ENCODE results near the gene ARHGEF26. TPM values are rescaled to one million over a fixed set of nuclear protein-coding genes. Genes with fewer than 3 reads are reported as not detected.
"Not testable (repeated sequence)": the region's sequence is repeated elsewhere in the genome, so short reads cannot be mapped to it uniquely, and the experiment has no call there.

Gene ARHGEF26
- total and polyA plus RNA-seq, 4 donors = 12.3 to 45.5 (median 28.5) TPM

DNA sequence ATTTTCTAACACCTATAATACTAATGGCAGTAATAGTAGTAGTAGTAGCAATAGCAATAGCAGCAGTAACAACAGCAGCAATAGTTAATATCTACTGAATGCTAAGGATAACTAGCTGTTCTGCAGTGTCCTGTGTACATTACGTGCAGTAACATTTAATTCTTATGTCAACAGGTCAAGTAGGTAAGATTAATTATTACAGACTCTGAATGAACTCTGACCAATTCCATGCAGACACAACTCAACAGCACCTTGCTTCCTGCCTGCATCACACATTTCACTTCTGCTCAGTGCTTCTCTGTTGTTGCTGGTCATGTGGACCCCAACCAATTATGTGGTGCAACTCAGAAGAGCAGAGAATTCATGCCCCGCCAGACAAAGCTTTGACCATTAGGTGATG lies 39.9 kb upstream of the ARHGEF26 start:
- Histone ChIP-seq H3K9me3 (ENCODE audit: control insufficient read depth in 4 of 4, insufficient read depth in 3 of 4, low read length in 3 of 4) (peaks cover 0 to 3% (median 0%) of the 10 kb centered on the region in 4 donors), H3K36me3 (ENCODE audit: control insufficient read depth in 4 of 4, insufficient read depth in 4 of 4, low read length in 4 of 4) (no peaks in the 10 kb centered on the region), H3K4me3 (no peak overlapping the region), H3K27me3 (ENCODE audit: control insufficient read depth in 3 of 3, insufficient read depth in 3 of 3, low read length in 2 of 3) (no peaks in the 10 kb centered on the region), H3K27ac (ENCODE audit: low read depth in 1 of 2, low read length in 1 of 2) (no peak overlapping the region), H3K9ac (ENCODE audit: insufficient read depth in 1 of 2, low read length in 2 of 2) (no peak overlapping the region), H3K4me1 (ENCODE audit: control insufficient read depth in 5 of 5, insufficient read depth in 5 of 5, low read length in 5 of 5) (peaks cover 0 to 1% (median 0%) of the 10 kb centered on the region in 5 donors)
- 61 to 85% methylated on average over 2 of the region's 2 CpGs for WGBS, 2 donors
- DNase-seq (no peak), ATAC-seq (ENCODE audit: insufficient read depth, low FRiP score) (no peak)
- no peak for TF ChIP-seq CTCF (IDR thresholded peaks at IDR 0.05; ENCODE audit: control extremely low read depth, extremely low read depth)

DNA sequence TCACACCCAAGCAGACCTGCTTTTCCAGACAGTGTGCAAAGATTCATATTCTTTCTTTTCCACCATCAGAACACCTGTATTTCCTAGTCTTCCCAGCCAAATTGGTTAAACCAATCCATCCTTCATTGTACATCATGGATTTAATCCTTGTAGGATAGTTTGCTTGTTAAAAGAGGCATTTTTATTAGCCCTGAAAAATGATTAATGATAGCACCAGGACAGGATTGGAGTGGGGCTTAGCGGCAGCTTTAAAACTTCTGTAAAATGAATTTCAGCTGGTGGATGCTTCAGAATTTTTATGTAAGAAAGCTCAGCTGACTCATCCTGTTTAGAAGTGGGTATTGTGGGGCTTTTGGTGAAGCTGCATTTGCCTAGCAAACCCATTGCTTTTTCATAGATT lies 36.1 kb upstream of the ARHGEF26 start:
- Histone ChIP-seq H3K4me3 (no peak overlapping the region), H3K36me3 (ENCODE audit: control insufficient read depth in 4 of 4, insufficient read depth in 4 of 4, low read length in 4 of 4) (no peaks in the 10 kb centered on the region), H3K4me1 (ENCODE audit: control insufficient read depth in 5 of 5, insufficient read depth in 5 of 5, low read length in 5 of 5) (peaks cover 0 to 5% (median 0%) of the 10 kb centered on the region in 5 donors), H3K9ac (ENCODE audit: insufficient read depth in 1 of 2, low read length in 2 of 2) (no peak overlapping the region), H3K9me3 (ENCODE audit: control insufficient read depth in 4 of 4, insufficient read depth in 3 of 4, low read length in 3 of 4) (peaks cover 0 to 3% (median 0%) of the 10 kb centered on the region in 4 donors), H3K27ac (ENCODE audit: low read depth in 1 of 2, low read length in 1 of 2) (no peak overlapping the region), H3K27me3 (ENCODE audit: control insufficient read depth in 3 of 3, insufficient read depth in 3 of 3, low read length in 2 of 3) (no peaks in the 10 kb centered on the region)
- TF ChIP-seq CTCF (IDR thresholded peaks at IDR 0.05; ENCODE audit: control extremely low read depth, extremely low read depth) = no peak
- ATAC-seq (ENCODE audit: insufficient read depth, low FRiP score) = no peak
- 90 to 98% methylated on average over 1 of the region's 1 CpG for WGBS, 2 donors
- no peak for DNase-seq

DNA sequence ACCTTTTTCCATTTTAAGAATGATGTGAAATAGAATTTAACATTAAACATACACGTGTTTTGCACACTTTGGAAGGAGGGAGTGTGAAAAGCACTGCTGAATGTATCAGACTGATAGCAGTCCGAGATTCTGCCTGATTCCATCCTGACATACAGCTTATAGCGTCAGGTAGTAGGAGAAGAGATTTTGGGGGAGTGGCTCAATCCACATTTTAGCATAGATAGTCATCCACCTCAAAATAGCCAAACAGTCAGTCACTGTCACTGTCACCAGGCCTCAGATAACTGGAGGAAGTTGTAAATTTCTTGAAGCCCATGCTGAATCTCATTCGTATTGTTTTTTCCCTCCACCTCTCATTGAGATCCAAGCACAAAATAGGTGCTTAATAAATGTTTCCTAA lies 35.4 kb upstream of the ARHGEF26 start:
- Histone ChIP-seq H3K27ac (ENCODE audit: low read depth in 1 of 2, low read length in 1 of 2) (no peak overlapping the region), H3K4me1 (ENCODE audit: control insufficient read depth in 5 of 5, insufficient read depth in 5 of 5, low read length in 5 of 5) (peaks cover 0 to 6% (median 0%) of the 10 kb centered on the region in 5 donors), H3K9ac (ENCODE audit: insufficient read depth in 1 of 2, low read length in 2 of 2) (no peak overlapping the region), H3K36me3 (ENCODE audit: control insufficient read depth in 4 of 4, insufficient read depth in 4 of 4, low read length in 4 of 4) (no peaks in the 10 kb centered on the region), H3K9me3 (ENCODE audit: control insufficient read depth in 4 of 4, insufficient read depth in 3 of 4, low read length in 3 of 4) (peaks cover 0 to 3% (median 0%) of the 10 kb centered on the region in 4 donors), H3K4me3 (no peak overlapping the region), H3K27me3 (ENCODE audit: control insufficient read depth in 3 of 3, insufficient read depth in 3 of 3, low read length in 2 of 3) (no peaks in the 10 kb centered on the region)
- DNase-seq (no peak), ATAC-seq (ENCODE audit: insufficient read depth, low FRiP score) (no peak)
- no peak for TF ChIP-seq CTCF (IDR thresholded peaks at IDR 0.05; ENCODE audit: control extremely low read depth, extremely low read depth)
- whole genome bisulfite sequencing, 2 donors = 84 to 86% methylated on average over 4 of the region's 4 CpGs

GRCh38 chr3:154086286-154086685 lies 34.9 kb upstream of the ARHGEF26 start:
- no peak overlapping the region for H3K4me3 ChIP-seq
- ATAC-seq (ENCODE audit: insufficient read depth, low FRiP score) (no peak), DNase-seq (no peak)
- no peak overlapping the region for H3K9ac ChIP-seq (ENCODE audit: insufficient read depth in 1 of 2, low read length in 2 of 2)
- WGBS, 2 donors = 86 to 88% methylated on average over 1 of the region's 1 CpG
- H3K4me1 ChIP-seq (ENCODE audit: control insufficient read depth in 5 of 5, insufficient read depth in 5 of 5, low read length in 5 of 5) = peaks cover 0 to 6% (median 0%) of the 10 kb centered on the region in 5 donors
- H3K27me3 ChIP-seq (ENCODE audit: control insufficient read depth in 3 of 3, insufficient read depth in 3 of 3, low read length in 2 of 3) = no peaks in the 10 kb centered on the region
- peaks cover 0 to 3% (median 0%) of the 10 kb centered on the region in 4 donors for H3K9me3 ChIP-seq (ENCODE audit: control insufficient read depth in 4 of 4, insufficient read depth in 3 of 4, low read length in 3 of 4)
- H3K27ac ChIP-seq (ENCODE audit: low read depth in 1 of 2, low read length in 1 of 2) = no peak overlapping the region
- TF ChIP-seq CTCF (IDR thresholded peaks at IDR 0.05; ENCODE audit: control extremely low read depth, extremely low read depth) = no peak
- H3K36me3 ChIP-seq (ENCODE audit: control insufficient read depth in 4 of 4, insufficient read depth in 4 of 4, low read length in 4 of 4) = no peaks in the 10 kb centered on the region

- not testable (repeated sequence) for H3K9me3 ChIP-seq (ENCODE audit: control insufficient read depth in 4 of 4, insufficient read depth in 3 of 4, low read length in 3 of 4); H3K4me1 ChIP-seq (ENCODE audit: control insufficient read depth in 5 of 5, insufficient read depth in 5 of 5, low read length in 5 of 5); DNase-seq; H3K27me3 ChIP-seq (ENCODE audit: control insufficient read depth in 3 of 3, insufficient read depth in 3 of 3, low read length in 2 of 3); H3K27ac ChIP-seq (ENCODE audit: low read depth in 1 of 2, low read length in 1 of 2); H3K9ac ChIP-seq (ENCODE audit: insufficient read depth in 1 of 2, low read length in 2 of 2); ATAC-seq (ENCODE audit: insufficient read depth, low FRiP score); H3K4me3 ChIP-seq; H3K36me3 ChIP-seq (ENCODE audit: control insufficient read depth in 4 of 4, insufficient read depth in 4 of 4, low read length in 4 of 4)
- WGBS, 2 donors = 88 to 98% methylated on average over 22 to 26 of the region's 26 CpGs
These were observed 33.3 kb upstream of the ARHGEF26 start for GRCh38 chr3:154087756-154088480.
